Hematopoietic multipotent progenitor cell treated with erythropoietin and hydrocortisone succinate and interleukin-3 and kit ligand, for 6 days (in vitro differentiated cells): ENCODE data around the gene G2E3.
"Not testable (repeated sequence)": the region's sequence is repeated elsewhere in the genome, so short reads cannot be mapped to it uniquely, and the experiment has no call there.

ENCODE experiments used
- DNase-seq: peaks from one replicate; pipeline ENCODE4 v3.0.0-alpha.2; 2015

G2E3 gene

GRCh38 chr14:30560581-30560980 is 1.6 kb downstream of the G2E3 start:
- no peak for DNase-seq

GRCh38 chr14:30564235-30564867 is 5.4 kb downstream of the G2E3 start:
- no peak for DNase-seq

GRCh38 chr14:30564868-30565248 is 5.9 kb downstream of the G2E3 start:
- no peak for DNase-seq

- DNase-seq: no peak
Observed at GRCh38 chr14:30569216-30569902, 10.4 kb downstream of the G2E3 start.

GRCh38 chr14:30569903-30570226 is 10.9 kb downstream of the G2E3 start:
- DNase-seq: no peak

GRCh38 chr14:30572237-30572636 is 13.3 kb downstream of the G2E3 start:
- no peak for DNase-seq

- no peak for DNase-seq
Observed at GRCh38 chr14:30572771-30573170, 13.8 kb downstream of the G2E3 start.

- no peak for DNase-seq
Observed at GRCh38 chr14:30573226-30573814, 14.4 kb downstream of the G2E3 start.

- peak; percentile 39 for DNase-seq
Observed at GRCh38 chr14:30573966-30574365, 15.0 kb downstream of the G2E3 start.

- DNase-seq: peak; percentile 29
Observed at GRCh38 chr14:30574777-30575176, 15.8 kb downstream of the G2E3 start.

GRCh38 chr14:30576333-30576732 is 17.4 kb downstream of the G2E3 start:
- DNase-seq: not testable (repeated sequence)

- no peak for DNase-seq
Observed at GRCh38 chr14:30580616-30581282, 21.8 kb downstream of the G2E3 start.

GRCh38 chr14:30581283-30581625 is 22.3 kb downstream of the G2E3 start:
- DNase-seq: no peak

GRCh38 chr14:30582376-30582775 is 23.4 kb downstream of the G2E3 start:
- DNase-seq: no peak

- no peak for DNase-seq
Observed at GRCh38 chr14:30584058-30584630, 25.2 kb downstream of the G2E3 start.

- no peak for DNase-seq
Observed at GRCh38 chr14:30585204-30585603, 26.2 kb downstream of the G2E3 start.

GRCh38 chr14:30587141-30587540 is 28.2 kb downstream of the G2E3 start:
- no peak for DNase-seq

- DNase-seq: no peak
Observed at GRCh38 chr14:30588873-30589272, 29.9 kb downstream of the G2E3 start.

GRCh38 chr14:30596935-30597334 is 38.0 kb downstream of the G2E3 start:
- no peak for DNase-seq

- no peak for DNase-seq
Observed at GRCh38 chr14:30597504-30597903, 38.5 kb downstream of the G2E3 start.

- DNase-seq: no peak
Observed at GRCh38 chr14:30600922-30601918, 42.3 kb downstream of the G2E3 start.

- no peak for DNase-seq
Observed at GRCh38 chr14:30603402-30603801, 44.4 kb downstream of the G2E3 start.

- DNase-seq: not testable (repeated sequence)
Observed at GRCh38 chr14:30604696-30605095, 45.7 kb downstream of the G2E3 start.
